ENCODE data around the gene GABRA4.
A peak's percentile ranks its signal among the peaks of the same experiment; 100 is the strongest.

GABRA4 gene

DNA sequence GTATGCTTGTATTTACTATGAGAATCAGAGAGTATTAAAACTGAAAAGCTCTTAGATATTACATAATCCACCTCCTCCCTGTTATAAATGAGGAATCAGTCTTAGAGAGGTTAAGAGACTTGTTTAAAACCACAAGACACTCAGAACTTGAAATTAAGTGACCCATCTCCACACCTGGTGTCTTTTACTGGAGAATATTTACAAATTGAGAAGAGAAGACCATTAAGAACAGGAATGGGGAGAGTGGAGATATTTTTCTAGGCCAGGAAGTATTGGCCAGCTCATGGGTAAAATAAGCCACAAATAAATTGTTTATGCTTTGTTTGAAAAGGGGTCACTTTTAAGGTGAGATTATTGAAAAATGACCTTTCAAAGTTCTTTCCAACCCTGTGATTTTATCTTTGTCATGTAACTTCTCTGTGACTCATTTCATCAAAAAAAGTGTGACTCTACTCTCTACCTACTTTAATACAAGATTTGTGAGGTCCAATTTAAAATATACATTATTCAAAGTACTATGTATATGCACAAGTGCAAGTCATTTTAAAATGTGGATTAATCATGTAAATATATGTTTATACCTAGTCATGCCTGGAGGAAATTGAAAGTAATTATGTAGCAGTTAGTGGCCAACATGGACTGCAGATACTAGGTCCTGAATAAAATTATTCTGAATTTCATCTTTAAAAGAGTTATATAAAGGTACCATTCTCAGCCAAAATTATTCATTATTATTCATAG, 68.4 kb downstream of the GABRA4 start:
- DNase-seq, result no peak

DNA sequence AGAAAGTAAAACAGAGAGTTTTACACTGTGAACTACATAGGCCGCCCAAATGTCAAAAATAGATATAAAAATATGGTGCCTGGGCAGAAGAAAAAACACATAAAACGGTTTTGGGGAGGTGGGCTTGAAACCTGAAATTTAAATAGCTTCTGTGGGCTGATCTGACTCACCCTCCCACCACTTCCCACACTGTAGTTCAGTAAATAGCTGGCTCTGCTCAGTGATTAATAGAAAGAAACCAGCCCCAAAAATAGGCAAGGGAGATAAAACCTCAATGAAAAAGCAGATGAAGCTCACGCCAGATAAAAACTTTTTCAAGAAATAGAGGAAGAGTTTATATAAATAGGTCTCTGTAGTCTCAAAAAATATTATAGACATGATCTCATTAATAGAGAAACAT, 71.2 kb downstream of the GABRA4 start:
- no peak for DNase-seq

DNA sequence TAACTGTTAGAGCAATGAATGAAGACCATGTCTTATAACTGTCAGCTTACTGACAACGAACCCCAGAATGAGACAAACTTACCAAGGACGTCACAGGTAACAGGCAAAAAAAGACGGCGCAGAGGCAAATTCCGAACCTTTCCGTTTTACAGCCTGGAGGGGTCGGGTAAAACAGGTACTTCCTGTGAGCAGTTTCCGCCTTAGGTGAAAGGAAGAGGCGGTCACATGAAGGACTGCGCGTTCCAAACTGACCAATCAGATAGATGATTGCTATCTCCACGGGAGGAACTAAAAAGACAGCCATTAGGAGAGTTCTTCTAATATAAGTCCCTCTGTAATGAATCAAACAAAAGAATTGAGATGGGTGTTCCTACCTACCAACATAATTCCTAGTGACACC, 84.3 kb downstream of the GABRA4 start, which contains the start of gene COX7B2:
Gene COX7B2, minus strand, starts transcription at position 168 of the 400 bp plus-strand sequence. CDS start 174,053 bp downstream, outside the sequence.
- no peak for DNase-seq

DNA sequence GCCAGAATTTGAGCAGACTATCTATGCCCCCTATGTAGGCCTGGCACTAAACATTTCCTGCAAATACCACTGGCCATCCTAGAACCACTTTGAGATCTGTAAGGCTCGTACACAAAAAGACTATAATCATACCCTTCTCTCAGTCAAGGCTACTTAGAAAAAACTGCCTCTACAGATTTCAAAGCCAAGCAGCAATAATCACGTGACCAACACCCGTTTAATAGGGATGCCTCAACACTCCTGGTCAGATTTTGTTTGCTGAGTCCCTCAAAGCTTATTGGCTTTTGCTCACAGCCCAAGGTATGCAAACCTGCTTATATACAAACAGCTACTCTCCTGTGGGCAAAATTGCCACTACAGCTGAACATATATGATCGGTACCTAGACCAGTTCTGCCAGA, 85.2 kb downstream of the GABRA4 start:
- DNase-seq, result no peak

DNA sequence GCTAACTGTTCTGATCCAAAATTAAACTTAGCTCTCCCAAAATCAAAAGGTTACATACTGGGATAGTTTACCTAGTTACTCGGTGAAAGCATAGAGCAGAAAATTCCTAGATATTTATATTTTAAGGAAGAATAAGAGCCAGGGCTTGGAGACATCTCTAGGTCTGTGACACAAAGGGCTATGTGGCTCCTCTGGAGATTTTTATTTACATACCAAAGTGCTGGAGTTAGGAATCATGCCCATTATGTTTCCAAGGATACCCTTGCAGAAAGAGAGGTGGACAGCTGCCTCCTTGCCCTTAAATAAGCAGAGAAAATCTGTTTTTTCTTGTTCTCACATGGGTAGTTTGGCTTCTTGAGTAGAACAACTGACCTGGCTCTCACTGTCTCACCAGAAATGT, 93.3 kb downstream of the GABRA4 start:
- DNase-seq, result no peak

DNA sequence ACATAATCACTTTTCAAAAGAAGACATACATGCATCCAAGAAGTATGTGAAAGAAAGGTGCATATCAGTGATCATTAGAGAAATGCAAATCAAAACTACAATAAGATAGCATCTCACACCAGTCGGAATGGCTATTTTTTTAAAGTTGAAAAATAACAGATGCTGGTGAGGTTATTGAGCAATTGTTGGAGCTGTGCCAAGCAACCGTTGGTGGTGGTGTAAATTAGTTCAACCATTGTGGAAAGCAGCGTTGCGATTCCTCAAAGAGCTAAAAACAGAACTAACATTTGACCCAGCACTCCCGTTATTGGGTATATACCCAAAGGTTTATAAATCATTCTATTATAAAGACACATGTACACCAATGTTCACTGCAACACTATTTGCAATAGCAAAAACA, 98.6 kb downstream of the GABRA4 start:
- DNase-seq, result no peak

DNA sequence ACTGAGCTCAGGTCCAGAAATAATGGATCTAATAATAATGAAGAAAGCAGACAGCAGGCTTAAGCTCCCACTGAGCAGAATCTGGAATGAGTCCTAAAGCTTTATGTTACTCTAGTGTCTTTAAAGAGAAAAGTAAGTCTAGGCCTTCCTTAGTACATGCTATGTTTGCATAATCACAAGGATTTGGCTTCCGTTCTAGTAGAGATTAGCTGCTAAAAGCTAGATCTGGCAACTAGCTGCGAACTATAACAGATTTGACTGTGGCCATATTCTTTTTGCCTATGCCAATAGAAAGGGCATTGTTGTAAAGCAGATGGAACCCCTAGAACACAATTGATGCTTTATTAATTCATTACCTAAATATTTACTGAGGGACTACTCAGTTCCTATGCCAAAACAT, 103.3 kb downstream of the GABRA4 start:
- DNase-seq, result peak; percentile 17

DNA sequence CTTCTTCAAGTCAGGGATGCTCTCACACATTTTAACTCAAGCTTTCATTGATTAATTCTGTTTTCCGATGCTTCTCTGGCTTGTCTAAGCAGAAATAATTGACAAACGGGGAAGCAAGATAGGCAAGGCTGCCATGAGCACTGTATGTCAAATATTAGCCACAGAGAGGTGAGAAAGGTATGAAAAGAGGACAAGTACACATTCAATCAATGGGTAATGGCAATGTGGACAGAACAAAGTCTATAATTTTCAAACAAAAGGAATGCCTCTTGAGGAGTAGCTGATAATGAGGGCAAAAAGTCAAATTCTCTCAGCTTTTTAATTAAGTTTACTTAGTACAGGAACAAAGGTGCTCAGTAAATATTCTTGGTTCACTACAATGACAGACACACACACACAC, 104.0 kb downstream of the GABRA4 start:
- no peak for DNase-seq

DNA sequence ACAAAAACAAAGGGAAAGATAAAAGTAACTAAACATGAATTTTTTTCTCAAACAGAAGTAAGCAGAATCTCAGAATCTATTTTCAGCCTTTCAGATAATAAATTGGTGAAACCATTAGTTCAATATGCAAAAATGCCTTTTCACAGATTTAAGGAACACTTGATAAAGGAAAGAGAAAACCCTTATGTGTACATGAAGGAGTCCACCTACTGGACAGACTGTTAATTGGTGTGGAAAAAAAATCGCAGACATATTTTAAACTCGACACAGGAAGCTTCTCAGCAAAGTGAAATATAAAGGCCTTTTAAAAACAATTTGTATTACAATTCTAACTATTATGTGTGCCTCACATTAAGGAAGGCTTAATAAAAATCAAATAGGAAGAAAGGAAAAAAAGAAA, 106.7 kb downstream of the GABRA4 start:
- no peak for DNase-seq

DNA sequence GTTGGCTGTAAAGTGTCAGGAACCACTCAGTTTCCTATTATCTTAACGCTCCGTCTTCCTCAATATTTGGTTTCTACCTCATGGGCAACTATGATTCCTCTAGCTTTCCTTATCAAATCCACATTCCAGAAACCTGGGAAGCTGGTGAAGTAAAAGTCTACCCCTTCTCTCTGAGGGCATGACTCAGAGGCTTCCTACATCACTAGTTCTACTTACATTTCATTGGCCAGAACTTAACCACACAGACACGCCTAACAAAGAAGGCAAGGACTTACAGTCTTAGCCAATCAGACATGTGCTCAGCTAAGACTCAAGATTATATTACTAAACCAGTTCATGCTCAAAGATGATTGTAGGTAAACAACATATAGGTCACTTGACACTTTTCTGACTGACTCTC, 114.7 kb downstream of the GABRA4 start:
- no peak for DNase-seq

DNA sequence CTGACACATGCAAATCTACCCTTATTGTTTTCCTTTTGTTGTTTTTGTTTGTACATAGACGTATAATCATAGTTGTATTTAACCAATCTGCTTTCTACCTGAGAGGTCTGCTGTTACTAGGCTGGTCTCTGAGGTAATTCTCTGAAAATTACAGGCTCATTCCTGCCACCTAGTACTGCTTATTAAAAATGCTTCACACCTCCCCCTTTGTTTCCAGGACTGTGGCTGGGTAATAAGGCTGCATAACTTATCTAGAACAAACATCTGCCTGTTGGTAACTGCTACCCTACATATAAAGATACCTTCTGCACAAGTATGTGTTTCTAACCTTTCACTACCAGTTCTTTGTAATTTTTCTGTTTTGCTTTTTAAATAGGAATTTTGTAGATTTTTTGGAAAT, 118.6 kb downstream of the GABRA4 start:
- no peak for DNase-seq

DNA sequence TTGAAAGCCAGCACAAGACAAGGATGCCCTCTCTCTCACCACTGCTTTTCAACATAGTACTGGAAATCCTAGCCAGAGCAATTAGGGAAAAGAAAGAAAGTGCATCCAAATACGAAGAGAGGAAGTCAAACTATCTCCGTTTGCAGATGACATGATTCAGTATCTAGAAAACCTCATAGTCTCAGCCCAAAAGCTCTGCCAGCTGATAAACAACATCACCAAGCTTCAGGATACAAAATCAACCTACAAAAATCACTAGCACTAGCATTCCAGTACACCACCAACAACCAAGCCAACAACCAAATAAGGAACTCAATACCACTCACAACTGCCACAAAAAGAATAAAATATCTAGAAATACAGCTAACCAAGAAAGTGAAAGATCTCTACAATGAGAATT, 123.0 kb downstream of the GABRA4 start:
- DNase-seq, result no peak
